ENCODE results near the gene SRP9. TPM values are rescaled to one million over a fixed set of nuclear protein-coding genes. Genes with fewer than 3 reads are reported as not detected.
"Not testable (repeated sequence)": the region's sequence is repeated elsewhere in the genome, so short reads cannot be mapped to it uniquely, and the experiment has no call there.

The SRP9 gene
- total and polyA plus RNA-seq, 2 experiments from 2014 or later = 360 to 414 TPM

DNA sequence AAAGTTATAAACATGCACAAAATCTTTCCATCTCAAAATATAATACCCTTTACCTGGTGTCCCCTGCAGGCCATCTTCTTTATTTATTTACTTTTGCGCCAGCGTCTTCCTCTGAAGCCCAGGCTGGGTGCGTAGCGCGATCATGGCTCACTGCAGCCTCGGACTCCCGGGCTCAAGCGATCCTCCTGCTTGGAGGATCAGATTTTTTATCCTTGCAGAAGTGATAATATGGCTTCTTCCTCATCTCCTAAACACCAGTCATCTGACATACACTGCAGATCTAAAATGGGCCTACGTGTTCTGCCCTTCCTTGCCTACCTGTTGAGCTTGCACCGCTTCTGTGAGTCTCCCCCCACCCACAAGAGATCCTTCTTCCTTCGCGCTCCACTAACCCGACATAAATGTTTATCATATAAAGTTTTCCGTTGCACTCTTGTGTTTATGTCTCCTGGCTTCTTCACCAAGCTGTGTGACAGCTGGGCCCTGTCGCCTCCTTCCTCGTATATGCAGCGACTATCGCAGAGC lies 506 bp upstream of the SRP9 start:
- H3K4me2 ChIP-seq = peak overlapping the region; percentile 77
- TF ChIP-seq EZH2 (IDR thresholded peaks at IDR 0.05; ENCODE audit: borderline replicate concordance) (no peak), EZH2phosphoT487 (IDR thresholded peaks at IDR 0.05; ENCODE audit: low read depth, severe bottlenecking, unreplicated experiment) (no peak)
- TF ChIP-seq, protein P1, sequence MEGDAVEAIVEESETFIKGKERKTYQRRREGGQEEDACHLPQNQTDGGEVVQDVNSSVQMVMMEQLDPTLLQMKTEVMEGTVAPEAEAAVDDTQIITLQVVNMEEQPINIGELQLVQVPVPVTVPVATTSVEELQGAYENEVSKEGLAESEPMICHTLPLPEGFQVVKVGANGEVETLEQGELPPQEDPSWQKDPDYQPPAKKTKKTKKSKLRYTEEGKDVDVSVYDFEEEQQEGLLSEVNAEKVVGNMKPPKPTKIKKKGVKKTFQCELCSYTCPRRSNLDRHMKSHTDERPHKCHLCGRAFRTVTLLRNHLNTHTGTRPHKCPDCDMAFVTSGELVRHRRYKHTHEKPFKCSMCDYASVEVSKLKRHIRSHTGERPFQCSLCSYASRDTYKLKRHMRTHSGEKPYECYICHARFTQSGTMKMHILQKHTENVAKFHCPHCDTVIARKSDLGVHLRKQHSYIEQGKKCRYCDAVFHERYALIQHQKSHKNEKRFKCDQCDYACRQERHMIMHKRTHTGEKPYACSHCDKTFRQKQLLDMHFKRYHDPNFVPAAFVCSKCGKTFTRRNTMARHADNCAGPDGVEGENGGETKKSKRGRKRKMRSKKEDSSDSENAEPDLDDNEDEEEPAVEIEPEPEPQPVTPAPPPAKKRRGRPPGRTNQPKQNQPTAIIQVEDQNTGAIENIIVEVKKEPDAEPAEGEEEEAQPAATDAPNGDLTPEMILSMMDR (IDR thresholded peaks at IDR 0.05; ENCODE audit: poor library complexity) = no peak
- H4K20me1 ChIP-seq (ENCODE audit: insufficient read depth, poor library complexity, severe bottlenecking) = peaks cover 32% of the 10 kb centered on the region
- H3K4me3 ChIP-seq = peak overlapping the region; percentile 20
- peaks cover 45% of the 10 kb centered on the region for H3K79me2 ChIP-seq
- H2AFZ ChIP-seq = peak overlapping the region; percentile 70
- no peaks in the 10 kb centered on the region for H3K9me3 ChIP-seq (ENCODE audit: low read depth)
- no peaks in the 10 kb centered on the region for H3K27me3 ChIP-seq
- WGBS (ENCODE audit: low lambda C conversion rate, missing lambda C conversion rate) = 29% methylated on average over 18 of the region's 18 CpGs
- no peak for DNase-seq (ENCODE audit: low spot score)
- peaks cover 29% of the 10 kb centered on the region for H3K4me1 ChIP-seq (ENCODE audit: insufficient read depth)
- H3K9me2 ChIP-seq (replicated peaks; ENCODE audit: insufficient read depth) = no peaks in the 10 kb centered on the region
- H3K36me3 ChIP-seq (replicated peaks; ENCODE audit: insufficient read depth, low read depth) = no peaks in the 10 kb centered on the region
- peak overlapping the region; percentile 76 for H3K27ac ChIP-seq

DNA sequence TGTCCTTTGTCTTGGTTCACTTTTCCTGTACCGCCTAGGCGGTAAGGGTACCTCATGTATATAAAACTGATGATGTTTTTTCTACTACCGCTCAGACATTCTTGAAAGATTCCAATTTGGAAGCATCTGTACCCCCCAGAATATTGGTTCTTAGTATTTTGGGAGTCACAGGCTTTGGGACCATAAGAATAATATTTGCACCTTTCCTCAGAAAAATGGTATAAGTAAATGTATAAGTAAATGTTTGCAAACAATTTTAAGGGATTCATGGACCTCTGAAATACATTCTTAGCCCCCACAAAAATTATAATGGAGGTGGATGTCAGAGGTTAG lies 677 bp downstream of the SRP9 start:
- peaks cover 57% of the 10 kb centered on the region for H3K79me2 ChIP-seq
- no peaks in the 10 kb centered on the region for H3K36me3 ChIP-seq (replicated peaks; ENCODE audit: insufficient read depth, low read depth)
- peak overlapping the region; percentile 85 for H3K4me3 ChIP-seq
- 0% methylated on average over 3 of the region's 3 CpGs for WGBS (ENCODE audit: low lambda C conversion rate, missing lambda C conversion rate)
- no peaks in the 10 kb centered on the region for H3K27me3 ChIP-seq
- H3K9me3 ChIP-seq (ENCODE audit: low read depth) = no peaks in the 10 kb centered on the region
- no peaks in the 10 kb centered on the region for H3K9me2 ChIP-seq (replicated peaks; ENCODE audit: insufficient read depth)
- H3K27ac ChIP-seq = peak overlapping the region; percentile 96
- H3K4me2 ChIP-seq = peak overlapping the region; percentile 81
- H4K20me1 ChIP-seq (ENCODE audit: insufficient read depth, poor library complexity, severe bottlenecking) = peaks cover 44% of the 10 kb centered on the region
- DNase-seq (ENCODE audit: low spot score) = no peak
- H3K4me1 ChIP-seq (ENCODE audit: insufficient read depth) = peaks cover 23% of the 10 kb centered on the region
- TF ChIP-seq, protein P1 (IDR thresholded peaks at IDR 0.05; ENCODE audit: poor library complexity) = no peak
- no peak for TF ChIP-seq EZH2 (IDR thresholded peaks at IDR 0.05; ENCODE audit: borderline replicate concordance)
- TF ChIP-seq EZH2phosphoT487 (IDR thresholded peaks at IDR 0.05; ENCODE audit: low read depth, severe bottlenecking, unreplicated experiment) = no peak
- peak overlapping the region; percentile 21 for H2AFZ ChIP-seq

DNA sequence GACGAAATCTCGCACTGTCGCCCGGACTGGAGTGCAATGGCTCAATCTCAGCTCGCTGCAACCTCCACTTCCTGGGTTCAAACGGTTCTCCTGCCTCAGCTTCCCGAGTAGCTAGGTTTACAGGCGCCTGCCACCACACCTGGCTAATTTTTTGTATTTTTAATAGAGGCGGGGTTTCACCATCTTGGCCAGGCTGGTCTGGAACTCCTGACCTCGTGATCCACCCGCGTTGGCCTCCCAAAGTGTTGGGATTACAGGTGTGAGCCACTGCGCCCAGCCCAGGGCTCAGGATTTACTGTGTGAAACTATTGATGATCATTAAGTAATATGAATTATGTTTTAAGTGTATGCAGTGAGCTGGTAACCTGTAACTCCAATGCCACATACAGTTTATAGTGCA lies 1.5 kb downstream of the SRP9 start:
- peak overlapping the region; percentile 85 for H3K4me3 ChIP-seq
- not testable (repeated sequence) for H3K36me3 ChIP-seq (replicated peaks; ENCODE audit: insufficient read depth, low read depth); H3K9me2 ChIP-seq (replicated peaks; ENCODE audit: insufficient read depth); H2AFZ ChIP-seq; H3K27me3 ChIP-seq; DNase-seq (ENCODE audit: low spot score); H3K9me3 ChIP-seq (ENCODE audit: low read depth)
- peaks cover 64% of the 10 kb centered on the region for H3K79me2 ChIP-seq
- peaks cover 51% of the 10 kb centered on the region for H4K20me1 ChIP-seq (ENCODE audit: insufficient read depth, poor library complexity, severe bottlenecking)
- H3K4me2 ChIP-seq = peak overlapping the region; percentile 81
- 49% methylated on average over 13 of the region's 13 CpGs for WGBS (ENCODE audit: low lambda C conversion rate, missing lambda C conversion rate)
- peak overlapping the region; percentile 96 for H3K27ac ChIP-seq
- H3K4me1 ChIP-seq (ENCODE audit: insufficient read depth) = peaks cover 23% of the 10 kb centered on the region

DNA sequence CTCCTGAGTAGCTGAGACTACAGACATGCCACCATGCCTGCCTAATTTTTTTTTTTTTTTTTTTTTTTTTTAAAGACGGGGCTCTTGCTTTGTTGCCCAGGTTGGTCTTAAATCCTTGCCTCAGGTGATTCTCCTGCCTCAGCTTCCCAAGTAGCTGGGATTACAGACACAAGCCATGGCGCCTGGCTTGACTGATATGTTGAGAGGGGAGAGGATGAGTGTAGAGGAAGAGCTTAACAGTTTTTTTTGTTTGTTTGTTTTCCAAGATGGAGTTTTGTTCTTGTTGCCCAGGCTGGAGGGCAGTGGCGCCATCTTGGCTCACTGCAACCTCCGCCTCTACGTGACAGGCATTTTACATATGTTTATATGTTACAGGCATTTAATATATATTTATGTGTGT lies 2.5 kb downstream of the SRP9 start:
- H2AFZ ChIP-seq = no peak overlapping the region
- TF ChIP-seq, protein P1 (IDR thresholded peaks at IDR 0.05; ENCODE audit: poor library complexity) = no peak
- TF ChIP-seq EZH2phosphoT487 (IDR thresholded peaks at IDR 0.05; ENCODE audit: low read depth, severe bottlenecking, unreplicated experiment) = no peak
- TF ChIP-seq EZH2 (IDR thresholded peaks at IDR 0.05; ENCODE audit: borderline replicate concordance) = no peak
- no peaks in the 10 kb centered on the region for H3K27me3 ChIP-seq
- no peaks in the 10 kb centered on the region for H3K9me3 ChIP-seq (ENCODE audit: low read depth)
- H3K27ac ChIP-seq = no peak overlapping the region
- no peaks in the 10 kb centered on the region for H3K36me3 ChIP-seq (replicated peaks; ENCODE audit: insufficient read depth, low read depth)
- H3K9me2 ChIP-seq (replicated peaks; ENCODE audit: insufficient read depth) = no peaks in the 10 kb centered on the region
- no peak overlapping the region for H3K4me3 ChIP-seq
- peaks cover 74% of the 10 kb centered on the region for H3K79me2 ChIP-seq
- H3K4me1 ChIP-seq (ENCODE audit: insufficient read depth) = peaks cover 23% of the 10 kb centered on the region
- 94% methylated on average over 5 of the region's 5 CpGs for WGBS (ENCODE audit: low lambda C conversion rate, missing lambda C conversion rate)
- peak overlapping the region; percentile 81 for H3K4me2 ChIP-seq
- peaks cover 51% of the 10 kb centered on the region for H4K20me1 ChIP-seq (ENCODE audit: insufficient read depth, poor library complexity, severe bottlenecking)
- DNase-seq (ENCODE audit: low spot score) = no peak
